Femur (tissue), 1 donor: ENCODE results near the gene KIF17.

Source experiments
- DNase-seq: peaks from one replicate; pipeline ENCODE4 v3.0.0-alpha.2; 2017

Gene KIF17

GRCh38 chr1:20709868-20710267, 7.9 kb downstream of the KIF17 start:
- no peak for DNase-seq

- DNase-seq: no peak
These were observed 8.9 kb downstream of the KIF17 start for GRCh38 chr1:20708891-20709290.

GRCh38 chr1:20708057-20708456, 9.8 kb downstream of the KIF17 start:
- no peak for DNase-seq

GRCh38 chr1:20706841-20707240, 11.0 kb downstream of the KIF17 start:
- DNase-seq: no peak

- DNase-seq: no peak
These were observed 12.5 kb downstream of the KIF17 start for GRCh38 chr1:20705203-20705755.

- no peak for DNase-seq
These were observed 13.2 kb downstream of the KIF17 start for GRCh38 chr1:20704390-20705202.

GRCh38 chr1:20703124-20703756, 14.6 kb downstream of the KIF17 start:
- DNase-seq: no peak

GRCh38 chr1:20702416-20702815, 15.4 kb downstream of the KIF17 start:
- DNase-seq: no peak

GRCh38 chr1:20701847-20702246, 16.0 kb downstream of the KIF17 start:
- DNase-seq: no peak

GRCh38 chr1:20701446-20701845, 16.4 kb downstream of the KIF17 start:
- DNase-seq: no peak

- no peak for DNase-seq
These were observed 17.1 kb downstream of the KIF17 start for GRCh38 chr1:20700636-20701215.

GRCh38 chr1:20699558-20699957, 18.2 kb downstream of the KIF17 start:
- peak; percentile 69 for DNase-seq

- DNase-seq: no peak
These were observed 19.5 kb downstream of the KIF17 start for GRCh38 chr1:20698195-20698910.

GRCh38 chr1:20697563-20697962, 20.2 kb downstream of the KIF17 start:
- no peak for DNase-seq

- DNase-seq: peak; percentile 90
These were observed 21.1 kb downstream of the KIF17 start for GRCh38 chr1:20696397-20697333.

- no peak for DNase-seq
These were observed 22.3 kb downstream of the KIF17 start for GRCh38 chr1:20695515-20695914.

GRCh38 chr1:20693623-20694022, 24.2 kb downstream of the KIF17 start:
- DNase-seq: no peak

- no peak for DNase-seq
These were observed 25.9 kb downstream of the KIF17 start for GRCh38 chr1:20691872-20692271.

GRCh38 chr1:20689645-20690056, 28.2 kb downstream of the KIF17 start:
- DNase-seq: no peak

- DNase-seq: no peak
These were observed 30.7 kb downstream of the KIF17 start for GRCh38 chr1:20686883-20687725.

GRCh38 chr1:20685741-20686140, 32.1 kb downstream of the KIF17 start:
- DNase-seq: no peak
